Activated CD4-positive, alpha-beta T cell treated with anti-CD3 and anti-CD28 coated beads for 4 hours (primary cell): ENCODE measurements around the gene TNRC6B.
"Not testable (repeated sequence)": the region's sequence is repeated elsewhere in the genome, so short reads cannot be mapped to it uniquely, and the experiment has no call there.

ENCODE experiments used
- DNase-seq, 2 donors: peaks; one replicate each; pipeline ENCODE4 v3.0.0-alpha.2; 2020

TNRC6B gene

GRCh38 chr22:40300316-40300715 lies 122.6 kb downstream of the TNRC6B start:
- no peak for DNase-seq

GRCh38 chr22:40300884-40301672 lies 123.4 kb downstream of the TNRC6B start:
- no peak for DNase-seq

- no peak for DNase-seq
These were observed 124.4 kb downstream of the TNRC6B start for GRCh38 chr22:40302149-40302548.

- no peak for DNase-seq
These were observed 127.9 kb downstream of the TNRC6B start for GRCh38 chr22:40305625-40306024.

- DNase-seq = no peak
These were observed 131.4 kb downstream of the TNRC6B start for GRCh38 chr22:40308999-40309573.

GRCh38 chr22:40309631-40310030 lies 131.9 kb downstream of the TNRC6B start:
- DNase-seq = no peak

- DNase-seq = no peak
These were observed 132.5 kb downstream of the TNRC6B start for GRCh38 chr22:40310081-40310767.

- no peak for DNase-seq
These were observed 133.0 kb downstream of the TNRC6B start for GRCh38 chr22:40310768-40311120.

GRCh38 chr22:40311646-40312045 lies 133.9 kb downstream of the TNRC6B start:
- not testable (repeated sequence) for DNase-seq

GRCh38 chr22:40312050-40312449 lies 134.3 kb downstream of the TNRC6B start:
- no peak for DNase-seq

- DNase-seq = no peak
These were observed 135.3 kb downstream of the TNRC6B start for GRCh38 chr22:40313007-40313406.

- no peak for DNase-seq
These were observed 136.3 kb downstream of the TNRC6B start for GRCh38 chr22:40314041-40314440.

- no peak for DNase-seq
These were observed 143.0 kb downstream of the TNRC6B start for GRCh38 chr22:40320687-40321086.

GRCh38 chr22:40322021-40322420 lies 144.3 kb downstream of the TNRC6B start:
- DNase-seq = no peak

- no peak for DNase-seq
These were observed 145.2 kb downstream of the TNRC6B start for GRCh38 chr22:40322818-40323447.

GRCh38 chr22:40323681-40324171 lies 146.0 kb downstream of the TNRC6B start:
- DNase-seq = peak in 1 of 2 donors; percentile 12

- DNase-seq = peak; percentile 12 to 37
These were observed 147.0 kb downstream of the TNRC6B start for GRCh38 chr22:40324468-40325305.

- peak; percentile 69 to 70 for DNase-seq
These were observed 147.6 kb downstream of the TNRC6B start for GRCh38 chr22:40325315-40325714.

GRCh38 chr22:40326905-40327735 lies 149.4 kb downstream of the TNRC6B start:
- no peak for DNase-seq

GRCh38 chr22:40328546-40329456 lies 151.1 kb downstream of the TNRC6B start:
- DNase-seq = no peak
